Endothelial cell of umbilical vein (primary cell): ENCODE results near the gene OGFOD2. TPM values are rescaled to one million over a fixed set of nuclear protein-coding genes. Genes with fewer than 3 reads are reported as not detected.

Experiments used
- BruUV-seq: library from RNA; stranded (reverse); fragments of 400-500 nt; replicated peaks from 2 replicates; lab custom pipeline; 2021; lab: Mats Ljungman, UMichigan
- CTCF ChIA-PET: fragments of 300-600, 350-600 bp; sonication (Branson Sonifier 250); formaldehyde crosslinking; loops from one replicate; lab custom pipeline; 2021; ENCODE audit warnings: antibody characterized with exemption, inconsistent platforms; lab: Charles Lee
- POLR2A ChIA-PET: fragments of 300-600, 350-600 bp; sonication (Branson Sonifier 250); formaldehyde crosslinking; loops from one replicate; lab custom pipeline; 2021; ENCODE audit warnings: antibody characterized with exemption, inconsistent platforms; lab: Charles Lee
- DNase-seq: peaks from one replicate; pipeline ENCODE4 v3.0.0-alpha.2; 2011; ENCODE audit warnings: low read depth, low spot score
- FAIRE-seq: peaks from 2 replicates; lab custom pipeline; 2011; peaks lifted over from hg19 to GRCh38; lab: Jason Lieb, UNC
- H2AFZ ChIP-seq: 2 replicates; pipeline ENCODE4 v1.6.0; 2012; ENCODE audit warnings: low read depth, low read length, control low read depth, inconsistent platforms
- H3K27ac ChIP-seq: 2 replicates; pipeline ENCODE4 v1.5.1; 2011; ENCODE audit warnings: low read depth, mild to moderate bottlenecking, control low read depth, low read length, moderate library complexity; ENCODE audit not compliant: insufficient read depth
- H3K27me3 ChIP-seq, 2 experiments: 2 replicates each; pipeline versions ENCODE4 v1.6.0 to v1.6.1; 2011; ENCODE audit warnings: low read length in 2 of 2, mixed read lengths in 1 of 2; ENCODE audit not compliant: control insufficient read depth in 2 of 2, insufficient read depth in 2 of 2
- H3K36me3 ChIP-seq, 2 experiments: 2 replicates in 1 of 2; 3 replicates in 1 of 2; pipeline ENCODE4 v1.5.1; 2011; ENCODE audit warnings: low read length in 2 of 2, mild to moderate bottlenecking in 1 of 2, moderate library complexity in 1 of 2; ENCODE audit not compliant: control insufficient read depth in 2 of 2, insufficient read depth in 2 of 2; ENCODE audit errors: extremely low read depth in 1 of 2
- H3K4me1 ChIP-seq: 3 replicates; pipeline ENCODE4 v1.5.1; 2011; ENCODE audit warnings: mild to moderate bottlenecking, low read length; ENCODE audit not compliant: control insufficient read depth, insufficient read depth; ENCODE audit errors: extremely low read depth
- H3K4me2 ChIP-seq: 2 replicates; pipeline ENCODE4 v1.6.1; 2011; ENCODE audit warnings: low read length, control low read depth, mixed read lengths; ENCODE audit not compliant: insufficient read depth
- H3K4me3 ChIP-seq, 3 experiments: fragments of 200-600 bp in 1 of 3; sonication (generic), shearing (Covaris generic) in 1 of 3; replicated peaks in 1 of 3; 2 replicates each; pipeline ENCODE4 v1.5.1; 2011 to 2016; ENCODE audit warnings: control low read depth in 3 of 3, low read length in 3 of 3, mild to moderate bottlenecking in 2 of 3, inconsistent platforms in 1 of 3, low read depth in 1 of 3, moderate library complexity in 1 of 3; ENCODE audit not compliant: insufficient read depth in 1 of 3
- H3K79me2 ChIP-seq: 2 replicates; pipeline ENCODE4 v1.6.0; 2012; ENCODE audit warnings: low read length, inconsistent platforms; ENCODE audit not compliant: control insufficient read depth, insufficient read depth
- H3K9ac ChIP-seq: replicated peaks from 2 replicates; pipeline ENCODE3; 2011; ENCODE audit warnings: low read length, control low read depth; ENCODE audit not compliant: insufficient read depth; ENCODE audit errors: extremely low read depth
- H3K9me1 ChIP-seq: replicated peaks from 3 replicates; pipeline ENCODE4 v1.6.0; 2011; ENCODE audit warnings: mild to moderate bottlenecking, low read length; ENCODE audit not compliant: control insufficient read depth, insufficient read depth; ENCODE audit errors: extremely low read depth
- H3K9me3 ChIP-seq: replicated peaks from 2 replicates; pipeline ENCODE4 v1.5.1; 2012; ENCODE audit warnings: low read length, inconsistent platforms; ENCODE audit not compliant: control insufficient read depth, insufficient read depth
- H4K20me1 ChIP-seq: replicated peaks from 2 replicates; pipeline ENCODE3; 2011; ENCODE audit warnings: mild to moderate bottlenecking, low read length; ENCODE audit not compliant: control insufficient read depth, insufficient read depth; ENCODE audit errors: extremely low read depth
- CTCF ChIP-seq, 2 donors: IDR thresholded peaks; 1 replicate in 1 of 2; 2 replicates in 1 of 2; pipeline ENCODE4 v1.5.1; 2011; ENCODE audit warnings: low read length in 2 of 2, mild to moderate bottlenecking in 2 of 2, moderate library complexity in 2 of 2, control low read depth in 1 of 2, inconsistent platforms in 1 of 2, low read depth in 1 of 2; ENCODE audit not compliant: insufficient read depth in 1 of 2; ENCODE audit errors: extremely low read depth in 1 of 2
- EZH2 ChIP-seq: IDR thresholded peaks from 2 replicates; pipeline ENCODE4 v1.6.1; 2012; ENCODE audit warnings: borderline replicate concordance, low read depth, mild to moderate bottlenecking, moderate library complexity, low read length, inconsistent platforms; ENCODE audit not compliant: severe bottlenecking
- FOS ChIP-seq: IDR thresholded peaks from 2 replicates; pipeline ENCODE4 v1.6.1; 2011; ENCODE audit warnings: mild to moderate bottlenecking, low read length, moderate library complexity, borderline replicate concordance; ENCODE audit not compliant: insufficient read depth
- GATA2 ChIP-seq: IDR thresholded peaks from 2 replicates; pipeline ENCODE4 v1.7.0; 2011; ENCODE audit warnings: low read depth, mild to moderate bottlenecking, moderate library complexity, mixed read lengths, low read length; ENCODE audit not compliant: insufficient read length, insufficient read depth
- JUN ChIP-seq: IDR thresholded peaks from 2 replicates; pipeline ENCODE4 v1.6.1; 2011; ENCODE audit warnings: borderline replicate concordance, low read depth; ENCODE audit not compliant: insufficient read length, insufficient read depth
- MAX ChIP-seq: IDR thresholded peaks from 2 replicates; pipeline ENCODE4 v1.6.1; 2011; ENCODE audit not compliant: insufficient read depth, insufficient read length
- MYC ChIP-seq: IDR thresholded peaks from one replicate; pipeline ENCODE4 v1.6.1; 2011; ENCODE audit warnings: mild to moderate bottlenecking, low read depth, low read length
- POLR2A ChIP-seq: IDR thresholded peaks from 2 replicates; pipeline ENCODE4 v1.6.1; 2012; ENCODE audit warnings: low read depth, mild to moderate bottlenecking, control low read depth, low read length
- POLR2AphosphoS5 ChIP-seq: IDR thresholded peaks from 2 replicates; pipeline ENCODE4 v1.6.1; 2012; ENCODE audit warnings: low read depth, mild to moderate bottlenecking, control low read depth, low read length, moderate library complexity; ENCODE audit not compliant: insufficient read depth
- dilution Hi-C: fragments of 300-500 bp; cut with MboI; formaldehyde crosslinking; loops from one replicate; pipeline ENCODE4 v1.15.0; 2019; ENCODE audit warnings: low sequenced_read_pairs; ENCODE audit not compliant: extremely low pct_ligation_motif_present
- intact Hi-C: fragments of 100-400 bp; cut with micrococcal nuclease; formaldehyde crosslinking; loops from one replicate; pipeline ENCODE4 v1.10.0; 2022
- polyA plus RNA-seq, 4 experiments: library from polyadenylated mRNA; depleted of rRNA in 3 of 4; stranded (reverse) in 3 of 4; unstranded in 1 of 4; fragments of >200 nt; gene quantifications; 2 replicates each; pipeline versions ENCODE4 v1.2.1 to v1.2.3, GENCODE V29; 2011 to 2012; ENCODE audit warnings: missing spikeins in 1 of 4
- total RNA-seq: library from RNA; stranded (reverse); gene quantifications from 2 replicates; pipeline ENCODE4 v1.2.3, GENCODE V29; 2021

OGFOD2 gene
- total and polyA plus RNA-seq, 2 donors (not counting 3 experiments of a cell fraction or from before 2014, with no cell fraction given): 16.8 to 24.1 TPM

DNA sequence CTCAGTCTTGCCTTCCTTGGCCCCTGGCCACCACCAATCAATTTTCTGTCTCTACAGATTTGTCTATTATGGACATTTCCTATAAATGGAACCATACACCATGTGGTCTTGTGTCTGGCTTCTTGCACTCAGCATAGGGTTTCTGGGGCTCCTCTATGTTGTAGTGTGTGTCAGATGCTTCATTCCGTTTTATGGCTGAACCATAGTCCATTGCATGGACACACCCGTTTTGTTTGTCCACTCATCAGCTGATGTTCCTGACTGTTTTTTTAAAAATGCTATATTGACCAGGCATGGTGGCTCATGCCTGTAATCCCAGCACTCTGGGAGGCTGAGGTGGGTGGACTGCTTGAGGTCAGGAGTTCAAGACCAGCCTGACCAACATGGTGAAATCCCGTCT, 26.4 kb downstream of the OGFOD2 start:
- H2AFZ ChIP-seq: no peak overlapping the region
- H3K27me3 ChIP-seq: no peaks in the 10 kb centered on the region
- no peaks in the 10 kb centered on the region for H3K79me2 ChIP-seq
- H3K36me3 ChIP-seq: no peaks in the 10 kb centered on the region
- CTCF ChIA-PET: interaction anchor here (0.7 kb wide), 1 partner anchor 620 kb away, joined by 3 read pairs; no protein-coding TSS in a partner anchor
- DNase-seq (no peak), FAIRE-seq (no peak)
- BruUV-seq: no TSS peak
- H3K4me2 ChIP-seq: no peak overlapping the region
- no peaks in the 10 kb centered on the region for H4K20me1 ChIP-seq
- no peaks in the 10 kb centered on the region for H3K9me3 ChIP-seq
- intact Hi-C loops: loop anchor here (10.0 kb wide), 1 partner anchor 1183 kb away; no protein-coding TSS in a partner anchor
- dilution Hi-C loops: no loop called here
- H3K27ac ChIP-seq: no peak overlapping the region
- H3K9ac ChIP-seq: no peak overlapping the region
- POLR2A ChIA-PET: no interaction called here
- no peaks in the 10 kb centered on the region for H3K4me1 ChIP-seq
- TF ChIP-seq POLR2AphosphoS5 (no peak), EZH2 (no peak), FOS (no peak), MYC (no peak), POLR2A (no peak), GATA2 (no peak), MAX (no peak), CTCF (IDR thresholded peaks at IDR 0.05; ENCODE audit: extremely low read depth in 1 of 2, insufficient read depth in 1 of 2, low read depth in 1 of 2, low read length in 2 of 2) (no peak), JUN (no peak)
- no peak overlapping the region for H3K4me3 ChIP-seq
- no peaks in the 10 kb centered on the region for H3K9me1 ChIP-seq
